Measurements from ENCODE around the gene PBX1.
"Not testable (repeated sequence)": the region's sequence is repeated elsewhere in the genome, so short reads cannot be mapped to it uniquely, and the experiment has no call there.

PBX1 gene

DNA sequence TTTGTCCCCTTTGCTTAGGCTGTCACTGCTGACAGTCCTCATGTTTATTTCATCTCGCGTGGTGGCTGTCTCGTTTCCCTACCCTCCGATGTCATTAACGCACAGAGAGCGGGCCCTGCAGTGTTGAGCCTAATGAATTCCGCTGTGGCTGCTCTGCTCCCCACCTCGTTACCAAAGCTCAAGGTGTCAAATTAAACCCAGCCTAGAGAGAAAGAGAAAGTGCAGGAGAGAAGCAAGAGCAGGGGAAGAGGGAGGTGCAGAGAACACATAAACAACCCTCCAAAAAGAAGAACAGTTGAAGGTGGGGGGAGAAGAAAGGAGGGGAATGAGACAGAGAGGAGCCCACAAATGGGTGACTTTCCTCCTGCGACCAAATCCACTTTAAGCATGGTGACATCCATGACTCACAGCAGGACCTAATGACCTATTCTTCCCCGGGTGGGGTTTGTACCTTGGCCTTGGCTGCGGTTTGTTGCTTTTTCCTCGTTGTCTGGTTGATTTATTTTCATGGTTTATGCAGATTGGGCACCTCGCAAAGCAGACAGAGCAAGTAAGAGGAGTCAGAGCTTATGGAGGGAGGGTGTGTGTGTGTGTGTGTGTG, 92.5 kb downstream of the PBX1 start:
- in situ Hi-C loops (cut with HindIII; ENCODE audit: low pct_ligation_motif_present, low pct_unique_long_range_greater_than_20kb, low sequenced_read_pairs): no loop called here
- no peak for DNase-seq

DNA sequence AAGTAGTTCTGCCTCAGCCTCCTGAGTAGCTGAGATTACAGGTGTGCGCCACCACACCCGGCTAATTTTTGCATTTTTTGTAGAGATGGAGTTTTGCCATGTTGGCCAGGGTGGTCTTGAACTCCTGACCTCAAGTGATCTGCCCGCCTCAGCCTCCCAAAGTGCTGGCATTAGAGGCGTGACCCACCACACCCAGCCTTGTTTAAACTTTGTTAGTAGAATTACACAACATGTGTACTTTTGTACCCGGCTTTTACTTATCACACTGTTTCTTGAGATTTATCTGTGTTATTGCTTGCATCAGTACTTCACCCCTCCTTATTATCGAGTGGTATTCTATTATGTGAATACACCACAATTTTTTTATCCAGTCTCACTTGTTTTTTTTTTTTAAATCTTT, 94.0 kb downstream of the PBX1 start:
- in situ Hi-C loops (cut with HindIII; ENCODE audit: low pct_ligation_motif_present, low pct_unique_long_range_greater_than_20kb, low sequenced_read_pairs); DNase-seq: not testable (repeated sequence)

DNA sequence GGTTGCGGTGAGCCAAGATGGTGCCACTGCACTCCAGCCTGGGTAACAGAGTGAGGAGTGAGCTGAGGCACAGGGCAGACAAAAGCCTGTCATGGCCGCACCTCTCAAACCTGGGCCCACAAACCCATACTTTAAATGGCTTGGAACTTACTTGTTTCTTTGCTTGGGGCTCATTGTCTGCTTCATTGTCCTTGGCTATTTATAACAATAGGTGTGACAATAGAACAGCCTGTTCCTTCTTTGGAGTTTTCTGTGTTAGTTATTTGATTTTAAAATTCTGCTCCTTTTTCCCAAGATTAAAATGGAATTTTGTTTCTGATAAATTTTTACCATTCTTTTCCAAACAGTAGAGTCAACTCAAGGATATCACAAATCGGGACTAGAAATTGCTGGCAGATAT, 94.7 kb downstream of the PBX1 start:
- in situ Hi-C loops (cut with HindIII; ENCODE audit: low pct_ligation_motif_present, low pct_unique_long_range_greater_than_20kb, low sequenced_read_pairs): no loop called here
- no peak for DNase-seq

DNA sequence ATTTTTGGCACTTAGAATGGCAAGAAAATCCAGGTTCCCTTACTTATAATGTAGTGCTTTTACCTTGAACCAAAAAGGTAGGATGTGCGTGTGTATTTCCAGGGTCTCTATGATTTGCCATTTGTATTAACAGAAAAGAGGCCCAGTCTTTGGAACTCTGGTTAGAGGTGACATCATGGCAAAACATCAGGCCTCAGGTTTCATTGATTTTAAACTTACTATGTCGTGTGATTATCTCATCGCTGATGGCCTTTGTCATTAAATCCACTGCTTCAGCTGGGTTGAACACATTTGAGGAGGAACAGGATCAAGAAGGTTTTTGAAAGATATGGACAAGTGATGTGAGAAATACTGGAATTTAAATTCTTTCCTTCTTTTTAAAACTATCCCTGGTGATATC, 95.2 kb downstream of the PBX1 start:
- in situ Hi-C loops (cut with HindIII; ENCODE audit: low pct_ligation_motif_present, low pct_unique_long_range_greater_than_20kb, low sequenced_read_pairs): no loop called here
- no peak for DNase-seq

DNA sequence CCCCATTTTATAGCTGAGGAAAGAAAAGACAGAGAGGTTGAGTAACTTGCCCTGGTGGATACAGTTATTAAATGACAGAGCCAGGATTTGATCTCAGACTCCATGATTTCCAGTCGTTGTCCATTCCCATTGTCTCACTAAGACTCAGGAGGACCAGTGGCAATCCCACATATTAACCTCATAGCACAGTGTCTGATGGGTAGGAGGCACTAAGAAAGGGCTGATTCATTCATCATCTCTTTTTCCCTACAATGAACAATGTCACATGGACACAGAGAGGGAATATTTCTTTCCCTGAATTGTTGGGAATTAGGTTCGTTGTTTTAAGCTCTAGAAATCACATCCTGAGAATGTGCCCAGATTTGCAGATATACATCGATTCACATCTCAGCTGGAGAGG, 99.9 kb downstream of the PBX1 start:
- no peak for DNase-seq

DNA sequence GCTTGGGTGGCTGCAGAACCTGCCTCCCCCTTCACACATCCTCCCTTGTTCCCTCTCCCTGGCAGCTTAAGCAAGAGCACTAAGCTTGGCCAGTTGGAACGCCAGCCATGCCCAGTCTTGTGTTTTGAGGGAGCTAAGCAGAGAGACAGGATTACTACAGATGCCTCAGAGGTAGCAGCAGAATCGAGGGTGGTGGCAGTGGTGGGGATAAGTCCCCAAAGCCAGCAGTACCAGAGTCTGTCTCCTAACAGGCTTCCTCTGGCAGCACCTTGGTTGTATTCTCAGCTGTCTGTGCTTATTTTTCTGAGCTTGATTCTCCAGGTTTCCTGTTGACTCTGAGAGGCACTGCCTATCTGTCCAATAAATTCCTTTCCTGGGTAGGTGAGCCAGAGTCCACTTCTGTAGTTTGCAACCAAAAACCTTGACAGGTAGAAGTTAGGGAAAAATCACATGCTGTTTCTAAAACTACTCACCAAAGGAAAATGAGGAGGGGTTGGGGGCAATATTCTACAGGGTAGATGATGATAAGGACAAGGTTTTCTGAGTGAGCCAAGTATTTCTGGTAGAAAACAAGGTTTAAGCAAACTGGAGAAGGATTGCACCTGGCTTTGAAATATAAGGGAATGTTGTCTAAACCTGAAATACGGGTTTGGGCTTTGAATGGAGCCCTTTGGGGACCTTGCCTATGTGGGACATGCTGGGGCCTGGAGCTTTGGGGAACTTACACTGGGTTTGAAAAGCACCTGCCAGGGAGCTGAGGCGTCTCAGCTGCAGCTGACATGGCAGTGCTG, 100.8 kb downstream of the PBX1 start:
- no peak for DNase-seq
- in situ Hi-C loops (cut with HindIII; ENCODE audit: low pct_ligation_motif_present, low pct_unique_long_range_greater_than_20kb, low sequenced_read_pairs): no loop called here

More for the DNA sequence above, 99.9 kb downstream of the PBX1 start:
- in situ Hi-C loops (cut with HindIII; ENCODE audit: low pct_ligation_motif_present, low pct_unique_long_range_greater_than_20kb, low sequenced_read_pairs): no loop called here

DNA sequence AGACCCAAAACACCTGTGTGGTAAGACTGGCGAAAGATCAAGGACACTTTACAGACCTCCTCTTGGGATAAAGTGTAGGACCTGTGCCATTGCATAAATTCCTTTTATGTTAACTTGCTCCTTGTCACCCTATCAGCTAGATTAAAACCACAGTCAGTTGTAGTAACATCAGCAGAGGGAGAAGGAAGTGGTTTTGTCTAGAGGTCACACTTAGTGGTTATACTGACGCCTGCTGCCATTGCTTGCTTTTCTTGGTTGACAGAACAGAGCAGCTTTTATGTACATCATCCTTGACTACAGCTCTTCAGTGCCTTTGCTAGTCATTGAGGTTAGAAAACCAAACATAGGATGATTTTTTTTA, 101.4 kb downstream of the PBX1 start:
- in situ Hi-C loops (cut with HindIII; ENCODE audit: low pct_ligation_motif_present, low pct_unique_long_range_greater_than_20kb, low sequenced_read_pairs): no loop called here
- DNase-seq: peak; percentile 19

DNA sequence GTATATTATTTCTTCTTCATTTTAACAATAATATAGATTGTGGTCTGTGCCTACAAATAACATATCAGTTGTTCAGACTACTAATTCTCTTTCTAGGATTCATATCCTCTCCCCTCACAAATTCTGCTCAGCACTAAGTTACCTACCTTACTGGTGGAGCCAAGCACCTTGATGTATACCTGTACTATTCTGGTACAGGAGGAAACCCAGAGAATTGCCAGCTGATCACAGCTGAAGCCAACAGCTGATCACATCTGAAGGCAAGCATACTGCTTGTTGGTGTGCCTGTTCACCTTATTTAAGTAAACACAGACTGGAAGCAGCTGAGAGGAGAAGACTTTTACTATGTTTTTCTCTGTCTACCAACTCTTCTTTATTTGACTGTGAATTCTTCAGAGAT, 101.8 kb downstream of the PBX1 start:
- DNase-seq: no peak
- in situ Hi-C loops (cut with HindIII; ENCODE audit: low pct_ligation_motif_present, low pct_unique_long_range_greater_than_20kb, low sequenced_read_pairs): no loop called here

DNA sequence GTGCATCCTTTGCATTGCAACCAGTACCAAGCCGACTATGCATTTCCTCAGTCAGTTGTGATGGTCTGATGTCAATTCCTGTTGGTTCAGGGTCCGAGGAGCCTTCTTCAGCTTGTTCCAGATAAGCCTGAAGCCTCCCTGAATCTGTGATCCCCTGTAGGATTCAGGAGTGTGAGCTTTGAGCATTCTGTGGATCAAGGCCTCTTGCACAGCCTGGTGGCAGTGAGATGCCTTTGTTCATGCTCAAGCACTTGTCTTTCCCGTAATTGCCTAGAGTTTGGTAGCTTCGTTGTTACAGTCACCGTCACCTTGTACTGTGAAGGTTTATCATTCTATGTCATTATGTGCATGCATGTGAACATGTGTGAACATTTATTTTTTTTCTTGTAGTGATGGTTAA, 103.5 kb downstream of the PBX1 start:
- in situ Hi-C loops (cut with HindIII; ENCODE audit: low pct_ligation_motif_present, low pct_unique_long_range_greater_than_20kb, low sequenced_read_pairs): no loop called here
- DNase-seq: no peak

DNA sequence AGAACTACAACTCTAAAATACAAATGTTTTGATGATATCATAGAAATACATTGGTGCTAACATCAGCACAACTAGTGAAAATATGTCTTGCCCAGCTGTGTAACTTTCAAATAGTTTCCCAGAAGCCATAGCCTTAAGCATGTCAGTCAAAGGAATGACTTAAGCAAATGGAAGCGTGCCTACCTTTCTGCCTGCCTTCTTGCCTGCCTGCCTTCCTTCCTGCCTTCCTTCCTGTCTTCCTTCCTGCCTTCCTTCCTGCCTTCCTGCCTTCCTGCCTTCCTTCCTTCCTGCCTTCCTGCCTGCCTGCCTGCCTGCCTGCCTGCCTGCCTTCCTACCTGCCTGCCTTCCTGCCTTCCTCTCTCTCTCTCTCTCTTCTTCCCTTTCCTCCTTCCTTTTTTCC, 104.0 kb downstream of the PBX1 start:
- DNase-seq: no peak
- in situ Hi-C loops (cut with HindIII; ENCODE audit: low pct_ligation_motif_present, low pct_unique_long_range_greater_than_20kb, low sequenced_read_pairs): no loop called here

DNA sequence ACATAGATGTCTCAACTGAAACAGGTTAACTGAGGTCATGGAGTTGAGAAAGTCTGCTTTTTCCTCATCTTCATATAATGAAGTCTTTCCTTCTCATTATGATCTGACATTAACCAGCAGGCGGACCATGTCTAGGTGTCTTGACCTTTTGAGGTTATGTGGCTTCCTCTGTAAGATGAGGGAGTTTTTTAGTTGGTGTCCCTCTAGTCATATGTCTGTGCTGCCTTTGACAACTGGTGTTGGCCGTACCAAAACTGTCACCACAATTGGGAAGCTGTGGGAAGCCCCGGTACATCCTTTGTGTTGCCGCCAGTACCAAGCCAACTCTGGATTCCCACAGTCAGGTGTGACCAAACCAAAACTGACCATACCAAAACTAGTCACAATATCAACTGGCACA, 105.1 kb downstream of the PBX1 start:
- in situ Hi-C loops (cut with HindIII; ENCODE audit: low pct_ligation_motif_present, low pct_unique_long_range_greater_than_20kb, low sequenced_read_pairs): no loop called here
- DNase-seq: no peak

DNA sequence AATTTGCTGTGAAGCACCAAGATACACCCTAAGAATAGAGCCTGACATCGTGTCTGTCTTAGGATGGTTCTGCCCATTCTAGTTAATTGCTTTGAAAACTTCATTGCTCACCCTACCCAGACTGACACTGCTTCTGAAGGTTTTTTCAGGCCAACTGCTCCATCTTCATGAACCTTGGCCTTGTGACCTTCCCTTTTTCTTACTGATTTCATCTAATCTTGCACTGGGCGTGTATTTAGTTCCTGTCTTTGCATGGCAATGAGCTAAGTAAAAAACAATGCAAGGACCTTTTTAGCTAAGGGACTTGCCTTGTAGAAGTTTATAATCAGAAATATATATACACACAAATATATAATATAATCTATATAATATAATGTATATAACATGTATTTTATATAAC, 108.0 kb downstream of the PBX1 start:
- DNase-seq: no peak
- in situ Hi-C loops (cut with HindIII; ENCODE audit: low pct_ligation_motif_present, low pct_unique_long_range_greater_than_20kb, low sequenced_read_pairs): no loop called here

DNA sequence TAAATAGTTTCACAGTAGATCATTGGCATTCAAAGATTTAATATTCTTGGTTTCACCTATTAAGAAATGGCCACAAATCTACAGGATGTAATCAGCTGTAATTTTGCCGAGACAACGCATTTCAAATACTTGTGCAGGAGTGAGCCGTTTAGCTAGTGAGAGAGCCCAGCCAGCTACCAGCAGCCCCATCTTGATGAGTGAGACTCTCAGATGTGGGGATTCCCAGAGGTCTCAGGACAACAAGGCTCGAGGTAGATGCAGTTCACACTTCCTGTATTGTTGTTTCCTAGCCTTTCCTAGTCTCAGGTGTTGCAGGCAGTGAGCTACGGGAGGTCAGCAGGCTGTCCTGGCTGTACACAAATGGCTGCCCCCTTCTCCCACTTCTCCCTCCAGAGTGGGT, 108.6 kb downstream of the PBX1 start:
- in situ Hi-C loops (cut with HindIII; ENCODE audit: low pct_ligation_motif_present, low pct_unique_long_range_greater_than_20kb, low sequenced_read_pairs): no loop called here
- no peak for DNase-seq

DNA sequence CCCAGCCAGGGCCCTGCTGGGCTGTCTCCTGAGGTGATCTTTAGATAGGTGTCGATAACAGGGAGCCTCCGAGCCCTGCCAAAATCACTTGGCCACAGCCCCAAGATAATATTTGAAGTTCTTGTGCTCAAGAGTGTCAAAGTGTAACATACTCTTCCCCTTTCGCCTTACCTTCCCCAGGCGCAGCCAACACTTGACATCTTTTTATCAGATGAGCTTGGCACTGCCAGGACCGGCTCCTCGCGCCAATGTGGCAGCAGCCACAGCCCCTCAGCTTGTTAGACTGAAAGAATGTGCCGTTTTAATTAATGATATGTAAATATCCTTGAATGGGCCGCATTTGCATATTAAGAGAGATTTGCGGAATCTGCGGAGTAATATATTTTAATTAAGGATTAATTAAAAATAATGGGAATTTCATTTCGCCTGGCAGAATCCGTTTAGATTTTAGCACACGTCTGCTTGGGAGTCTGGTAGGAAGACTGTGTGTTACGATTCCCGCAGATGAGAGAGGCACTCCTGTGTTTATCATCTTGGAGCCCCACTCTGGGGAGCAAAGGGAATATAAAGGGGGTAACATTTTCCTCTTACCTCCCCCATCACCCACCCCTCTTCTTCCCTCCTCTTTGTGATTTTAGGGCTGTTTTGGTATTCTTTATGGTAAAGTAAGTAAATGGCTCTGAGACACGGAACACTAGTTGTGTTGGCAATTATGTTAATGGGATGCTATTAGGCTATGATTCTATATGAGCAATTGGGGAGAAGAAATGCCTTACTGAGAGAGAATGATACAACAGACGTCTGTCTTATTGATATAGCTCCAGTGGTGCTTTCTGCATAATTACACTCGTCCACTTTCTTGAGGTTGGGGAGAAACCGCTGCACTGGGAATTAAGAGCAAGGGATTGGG, 109.8 kb downstream of the PBX1 start:
- DNase-seq: no peak
- in situ Hi-C loops (cut with HindIII; ENCODE audit: low pct_ligation_motif_present, low pct_unique_long_range_greater_than_20kb, low sequenced_read_pairs): no loop called here

DNA sequence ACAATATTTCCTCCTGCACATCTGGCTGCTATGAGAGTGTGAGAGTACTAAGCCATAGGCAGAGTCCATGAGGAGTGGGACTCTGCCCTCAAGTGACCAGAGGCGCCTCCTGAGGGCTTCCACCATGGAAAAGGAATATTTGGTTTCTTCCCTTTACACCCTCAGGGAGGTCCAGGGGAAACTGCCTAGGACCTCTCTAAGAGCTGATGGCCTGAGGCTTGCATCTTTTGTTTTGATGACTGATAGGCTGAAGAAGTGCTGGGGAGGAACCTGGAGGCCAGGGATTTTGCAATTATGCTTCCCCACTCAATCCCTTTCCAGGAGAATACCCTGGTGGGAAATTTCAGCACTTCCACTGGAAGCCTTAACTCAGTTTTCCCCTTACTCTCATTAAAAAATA, 111.0 kb downstream of the PBX1 start:
- DNase-seq: no peak
- in situ Hi-C loops (cut with HindIII; ENCODE audit: low pct_ligation_motif_present, low pct_unique_long_range_greater_than_20kb, low sequenced_read_pairs): no loop called here

DNA sequence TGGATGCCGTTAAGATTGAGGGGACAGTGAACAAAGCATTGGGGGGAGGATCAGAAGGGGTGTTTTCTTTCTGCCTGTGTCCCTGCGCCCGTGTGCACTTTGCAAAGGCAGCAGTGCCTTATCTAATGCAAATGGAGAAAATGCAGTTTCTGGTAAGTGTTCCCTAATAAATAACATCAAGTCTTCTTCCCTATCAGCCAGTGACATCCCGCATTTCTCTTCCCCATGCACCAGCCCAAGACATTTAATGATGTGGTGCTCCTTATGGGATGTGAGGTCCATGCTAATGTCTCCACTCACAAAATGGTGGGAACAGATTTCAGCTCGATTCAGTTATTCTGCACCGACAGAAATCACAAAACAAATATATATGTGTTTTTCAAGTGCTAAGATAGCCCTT, 111.8 kb downstream of the PBX1 start:
- in situ Hi-C loops (cut with HindIII; ENCODE audit: low pct_ligation_motif_present, low pct_unique_long_range_greater_than_20kb, low sequenced_read_pairs): no loop called here
- DNase-seq: no peak

DNA sequence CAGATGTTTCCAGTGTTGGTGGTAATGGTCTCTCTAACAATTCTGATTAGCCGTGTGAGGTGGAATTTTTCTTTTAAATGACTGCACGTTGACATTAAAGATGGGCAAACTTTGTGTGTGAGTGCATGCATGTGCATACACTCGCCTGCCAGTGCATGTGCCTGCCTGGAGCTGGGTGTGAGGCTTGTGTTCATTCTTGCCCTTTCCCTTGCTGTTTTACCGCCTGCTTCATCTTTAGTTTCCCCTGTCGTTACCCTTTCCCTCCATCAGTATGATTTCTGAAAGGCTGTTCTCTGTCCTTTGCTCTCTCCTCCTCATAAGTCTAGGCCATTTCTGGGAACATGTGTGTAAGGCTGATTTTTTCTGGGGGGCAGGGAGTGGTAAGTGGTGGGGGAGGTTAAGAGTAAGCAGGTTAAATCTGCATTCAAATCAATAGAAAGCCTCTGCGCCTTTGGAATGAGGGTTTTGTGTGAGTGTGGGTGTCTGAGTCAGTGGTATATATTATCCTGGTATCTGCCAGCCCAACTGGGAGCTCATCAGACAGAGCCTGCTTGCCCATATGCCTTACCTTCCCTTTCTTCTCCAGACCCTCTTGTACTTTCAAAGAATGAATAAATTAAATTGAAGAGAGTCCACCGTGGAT, 112.5 kb downstream of the PBX1 start:
- in situ Hi-C loops (cut with HindIII; ENCODE audit: low pct_ligation_motif_present, low pct_unique_long_range_greater_than_20kb, low sequenced_read_pairs): no loop called here
- no peak for DNase-seq

DNA sequence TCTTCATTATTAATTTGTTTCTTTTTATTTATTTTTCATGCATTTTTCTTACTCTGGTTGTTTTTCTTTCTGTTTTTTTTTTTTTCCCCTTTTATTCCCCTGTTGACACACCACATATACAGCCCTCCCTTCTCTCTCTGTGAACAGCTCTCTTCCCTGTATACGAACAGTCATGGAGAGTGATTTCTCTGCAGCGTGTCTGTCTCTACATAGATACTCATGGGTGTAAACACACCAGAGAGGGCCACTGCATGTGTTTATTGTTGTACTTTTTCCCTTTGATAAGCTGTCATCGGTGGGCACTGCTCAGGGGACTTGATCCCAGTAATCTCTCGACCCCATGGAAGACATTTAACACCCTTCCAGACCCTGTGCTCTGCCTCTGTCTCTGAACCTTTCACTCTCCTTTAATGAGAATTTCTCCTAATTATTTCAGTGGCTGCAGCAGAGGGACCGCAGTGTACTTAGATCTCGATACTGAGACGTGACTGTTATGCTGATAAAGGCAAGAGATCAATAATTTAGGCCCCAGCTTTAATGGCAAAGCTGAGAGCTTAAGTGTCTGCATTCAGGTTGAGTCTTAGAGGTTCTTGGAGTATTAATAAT, 113.1 kb downstream of the PBX1 start:
- DNase-seq: no peak
- in situ Hi-C loops (cut with HindIII; ENCODE audit: low pct_ligation_motif_present, low pct_unique_long_range_greater_than_20kb, low sequenced_read_pairs): no loop called here

DNA sequence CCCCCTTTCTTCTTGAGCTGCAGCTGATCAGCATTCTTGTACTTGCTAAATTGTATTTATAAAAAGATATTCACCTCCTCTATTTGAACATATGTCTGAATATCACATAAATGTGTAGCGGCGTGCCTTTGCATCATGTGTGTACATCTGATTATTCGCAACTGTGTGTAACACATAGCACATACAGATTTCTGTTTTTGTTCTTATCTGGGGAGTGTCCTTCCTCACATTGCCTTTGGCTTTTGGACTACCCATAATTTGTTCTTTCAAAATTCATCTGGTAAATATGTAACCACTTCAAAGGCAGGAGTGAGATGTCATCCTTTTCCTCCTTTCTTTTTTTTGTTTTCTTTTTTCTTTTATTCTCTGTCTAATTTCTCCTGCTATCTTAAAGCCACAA, 113.6 kb downstream of the PBX1 start:
- in situ Hi-C loops (cut with HindIII; ENCODE audit: low pct_ligation_motif_present, low pct_unique_long_range_greater_than_20kb, low sequenced_read_pairs): no loop called here
- no peak for DNase-seq

Data from ACHN (cell line).